GM23338 (cell line): Measurements from ENCODE around the gene ETV6. TPM values are rescaled to one million over a fixed set of nuclear protein-coding genes. Genes with fewer than 3 reads are reported as not detected.

Experiments used
- ATAC-seq: fragments of 200-7000 bp; cut with Tn5 transposase; 3 replicates; pipeline ENCODE4 v1.9.1; 2020
- DNase-seq: peaks from one replicate; pipeline ENCODE4 v3.0.0-alpha.2; 2015; ENCODE audit warnings: low spot score
- H2AFZ ChIP-seq: fragments of 200-600 bp; sonication (generic); 2 replicates; pipeline ENCODE4 v1.8.0; 2016; ENCODE audit warnings: antibody characterized with exemption, mild to moderate bottlenecking, moderate library complexity
- H3F3A ChIP-seq: fragments of 200-600 bp; sonication (generic); replicated peaks from 2 replicates; pipeline ENCODE4 v1.8.0; 2017; ENCODE audit warnings: antibody characterized with exemption, mixed run types, low read depth
- H3K27ac ChIP-seq: fragments of 200-600 bp; sonication (generic); 2 replicates; pipeline ENCODE4 v1.6.1; 2016; ENCODE audit warnings: low read depth
- H3K27me3 ChIP-seq: fragments of 200-600 bp; sonication (generic); 2 replicates; pipeline ENCODE4 v1.8.0; 2016; ENCODE audit warnings: mild to moderate bottlenecking, mixed run types, moderate library complexity; ENCODE audit not compliant: insufficient read depth
- H3K36me3 ChIP-seq: fragments of 200-600 bp; sonication (generic); 2 replicates; pipeline ENCODE4 v1.8.0; 2016; ENCODE audit warnings: mild to moderate bottlenecking; ENCODE audit not compliant: insufficient read depth
- H3K4me1 ChIP-seq: fragments of 200-600 bp; sonication (generic); 2 replicates; pipeline ENCODE4 v1.8.0; 2016; ENCODE audit warnings: mild to moderate bottlenecking, moderate library complexity; ENCODE audit not compliant: insufficient read depth
- H3K4me2 ChIP-seq: fragments of 200-600 bp; sonication (generic); 2 replicates; pipeline ENCODE4 v1.7.1; 2017; ENCODE audit warnings: mixed run types
- H3K4me3 ChIP-seq: fragments of 200-600 bp; sonication (generic); 2 replicates; pipeline ENCODE4 v1.6.1; 2016; ENCODE audit warnings: mixed run types
- H3K79me2 ChIP-seq: fragments of 200-600 bp; sonication (generic); replicated peaks from 2 replicates; pipeline ENCODE4 v1.8.0; 2017; ENCODE audit warnings: mild to moderate bottlenecking; ENCODE audit not compliant: insufficient read depth
- H3K9me2 ChIP-seq: fragments of 200-600 bp; sonication (generic); 2 replicates; pipeline ENCODE4 v1.8.0; 2017; ENCODE audit not compliant: insufficient read depth
- H4K20me1 ChIP-seq: fragments of 200-600 bp; sonication (generic); replicated peaks from 2 replicates; pipeline ENCODE4 v1.8.0; 2017; ENCODE audit warnings: mild to moderate bottlenecking; ENCODE audit not compliant: insufficient read depth
- H3K27ac Mint-ChIP-seq: 2 replicates; pipeline ENCODE4 v1.8.0; 2020; ENCODE audit warnings: inconsistent platforms, mild to moderate bottlenecking, moderate library complexity, mixed read lengths
- H3K27me3 Mint-ChIP-seq: 3 replicates; pipeline ENCODE4 v1.8.0; 2022; ENCODE audit warnings: low read depth, mild to moderate bottlenecking, moderate library complexity, mixed read lengths, inconsistent platforms; ENCODE audit not compliant: insufficient read depth, poor library complexity
- H3K36me3 Mint-ChIP-seq: 3 replicates; pipeline ENCODE4 v1.8.0; 2021; ENCODE audit warnings: low read depth, mild to moderate bottlenecking, inconsistent platforms, moderate library complexity, mixed read lengths
- H3K4me1 Mint-ChIP-seq: 3 replicates; pipeline ENCODE4 v1.8.0; 2020; ENCODE audit warnings: mild to moderate bottlenecking, inconsistent platforms, mixed read lengths
- H3K4me3 Mint-ChIP-seq: 3 replicates; pipeline ENCODE4 v1.8.0; 2021; ENCODE audit warnings: moderate library complexity, mild to moderate bottlenecking, inconsistent platforms, mixed read lengths
- H3K9me3 Mint-ChIP-seq: 3 replicates; pipeline ENCODE4 v1.8.0; 2020; ENCODE audit warnings: moderate library complexity, mild to moderate bottlenecking, inconsistent platforms, mixed read lengths
- CREB1 ChIP-seq: fragments of 250-450 bp; sonication (Bioruptor Pico); IDR thresholded peaks from 2 replicates; pipeline ENCODE4 v1.5.0; 2020; ENCODE audit warnings: low read depth, mild to moderate bottlenecking, moderate library complexity
- CTCF ChIP-seq, 2 experiments: fragments of 200-600 bp in 1 of 2; sonication (generic) in 1 of 2; conservative IDR thresholded peaks; 2 replicates each; pipeline versions ENCODE4 v1.5.1 to v1.6.1; 2016 to 2017; ENCODE audit warnings: antibody characterized with exemption in 2 of 2, low read depth in 2 of 2, mild to moderate bottlenecking in 2 of 2, moderate library complexity in 1 of 2
- ETS1 ChIP-seq: IDR thresholded peaks from 2 replicates; pipeline ENCODE4 v1.6.1; 2016; ENCODE audit warnings: antibody characterized with exemption
- EZH2 ChIP-seq: fragments of 200-600 bp; sonication (generic); IDR thresholded peaks from one replicate; pipeline ENCODE4 v1.8.0; 2017; ENCODE audit warnings: antibody characterized with exemption, mild to moderate bottlenecking, low read depth; ENCODE audit not compliant: unreplicated experiment
- EZH2phosphoT487 ChIP-seq: fragments of 200-600 bp; sonication (generic); IDR thresholded peaks from one replicate; pipeline ENCODE4 v1.8.1; 2018; ENCODE audit warnings: antibody characterized with exemption; ENCODE audit not compliant: unreplicated experiment
- JUNB ChIP-seq: IDR thresholded peaks from one replicate; pipeline ENCODE4 v1.6.1; 2016; ENCODE audit warnings: antibody characterized with exemption; ENCODE audit not compliant: unreplicated experiment
- NANOG ChIP-seq: IDR thresholded peaks from 2 replicates; pipeline ENCODE4 v1.6.1; 2016; ENCODE audit warnings: antibody characterized with exemption, borderline replicate concordance
- POLR2AphosphoS5 ChIP-seq: IDR thresholded peaks from 2 replicates; pipeline ENCODE4 v1.6.1; 2016; ENCODE audit warnings: antibody characterized with exemption, low read depth
- REST ChIP-seq: IDR thresholded peaks from one replicate; pipeline ENCODE4 v1.6.1; 2018; ENCODE audit warnings: antibody characterized with exemption; ENCODE audit not compliant: unreplicated experiment
- STAT1 ChIP-seq: IDR thresholded peaks from one replicate; pipeline ENCODE4 v1.6.1; 2016; ENCODE audit warnings: antibody characterized with exemption; ENCODE audit not compliant: unreplicated experiment
- ZNF114 ChIP-seq: fragments of 250-450 bp; sonication (Bioruptor Pico); IDR thresholded peaks from 2 replicates; pipeline ENCODE4 v1.5.0; 2020; ENCODE audit warnings: mild to moderate bottlenecking, moderate library complexity
- ZNF331 ChIP-seq: fragments of 250-450 bp; sonication (Bioruptor Pico); IDR thresholded peaks from 2 replicates; pipeline ENCODE4 v1.5.0; 2020; ENCODE audit warnings: low read depth, mild to moderate bottlenecking, moderate library complexity
- ZNF462 ChIP-seq: fragments of 250-450 bp; sonication (Bioruptor Pico); IDR thresholded peaks from 2 replicates; pipeline ENCODE4 v1.5.0; 2020; ENCODE audit warnings: mild to moderate bottlenecking, moderate library complexity
- polyA plus RNA-seq: library from polyadenylated mRNA; unstranded; fragments of >200 nt; fragmentation: Nextera tagmentation; extraction: Ambion mirVana; gene quantifications from 2 replicates; pipeline ENCODE4 v1.2.1, GENCODE V29; 2016
- total RNA-seq: library from RNA; depleted of rRNA; stranded (reverse); fragments of >200 nt; shearing (Covaris generic); gene quantifications from 2 replicates; pipeline ENCODE4 v1.2.3, GENCODE V29; 2014

ETV6 gene
- total and polyA plus RNA-seq, 2 experiments from 2014 or later = 7.5 to 15.1 TPM

GRCh38 chr12:11641522-11641921 is 8.0 kb upstream of the ETV6 start (continued):
- no peak for TF ChIP-seq ZNF462 (CRISPR knock-in tag)
- TF ChIP-seq ZNF114 (CRISPR knock-in tag) = no peak
- TF ChIP-seq EZH2 = no peak
- TF ChIP-seq CTCF (conservative IDR thresholded peaks at IDR 0.05; ENCODE audit: low read depth in 2 of 2) = no peak
- no peak for TF ChIP-seq EZH2phosphoT487
- TF ChIP-seq CREB1 = no peak

GRCh38 chr12:11642785-11643184 is 6.7 kb upstream of the ETV6 start:
- no peak overlapping the region for H3K4me3 Mint-ChIP-seq
- Histone ChIP-seq H3K27ac (no peak overlapping the region), H3K27me3 (no peaks in the 10 kb centered on the region), H3K4me3 (no peak overlapping the region), H3K79me2 (no peaks in the 10 kb centered on the region), H2AFZ (no peak overlapping the region), H3K9me2 (no peaks in the 10 kb centered on the region; the same call in 1 of the 2 replicates), H3K4me2 (no peak overlapping the region), H3K4me1 (peaks cover 5% of the 10 kb centered on the region), H3F3A (no peaks in the 10 kb centered on the region), H4K20me1 (no peaks in the 10 kb centered on the region), H3K36me3 (no peaks in the 10 kb centered on the region)
- peaks cover under 1% of the 10 kb centered on the region for H3K27me3 Mint-ChIP-seq
- no peak for DNase-seq
- H3K4me1 Mint-ChIP-seq = peaks cover 16% of the 10 kb centered on the region
- ATAC-seq = no peak
- peaks cover 4% of the 10 kb centered on the region for H3K9me3 Mint-ChIP-seq
- H3K36me3 Mint-ChIP-seq = peaks cover 4% of the 10 kb centered on the region; the same call in 2 of the 3 replicates
- H3K27ac Mint-ChIP-seq = no peak overlapping the region
- TF ChIP-seq ETS1 (no peak), ZNF114 (CRISPR knock-in tag) (no peak), STAT1 (no peak), REST (no peak), POLR2AphosphoS5 (no peak), JUNB (no peak), NANOG (no peak), CREB1 (no peak), ZNF331 (CRISPR knock-in tag) (no peak)
